Fibroblast of villous mesenchyme (primary cell): ENCODE results near the gene ARMC6. TPM values are rescaled to one million over a fixed set of nuclear protein-coding genes. Genes with fewer than 3 reads are reported as not detected.

Source experiments
- DNase-seq: peaks from one replicate; pipeline ENCODE4 v3.0.0-alpha.2; 2010; ENCODE audit warnings: low read depth
- H3K4me3 ChIP-seq: 2 replicates; pipeline ENCODE4 v1.5.1; 2011; ENCODE audit warnings: low read depth, mild to moderate bottlenecking, low read length
- CTCF ChIP-seq: IDR thresholded peaks from 2 replicates; pipeline ENCODE4 v1.5.1; 2012; ENCODE audit warnings: low read depth, mild to moderate bottlenecking, low read length; ENCODE audit not compliant: insufficient read depth
- total RNA-seq: library from RNA; depleted of rRNA; stranded (reverse); fragments of >200 nt; gene quantifications from 2 replicates; pipeline ENCODE4 v1.2.3, GENCODE V29; 2012

ARMC6 gene
- total RNA-seq, 1 donor = 37.1 TPM

GRCh38 chr19:19043481-19043880 is 10.1 kb downstream of the ARMC6 start:
- TF ChIP-seq CTCF = no peak
- no peak for DNase-seq
- H3K4me3 ChIP-seq = no peak overlapping the region

GRCh38 chr19:19043881-19044280 is 10.5 kb downstream of the ARMC6 start:
- H3K4me3 ChIP-seq = no peak overlapping the region
- DNase-seq = no peak
- no peak for TF ChIP-seq CTCF

GRCh38 chr19:19049406-19049805 is 16.0 kb downstream of the ARMC6 start:
- no peak overlapping the region for H3K4me3 ChIP-seq
- no peak for DNase-seq
- no peak for TF ChIP-seq CTCF

GRCh38 chr19:19050104-19050503 is 16.7 kb downstream of the ARMC6 start:
- H3K4me3 ChIP-seq = no peak overlapping the region
- no peak for TF ChIP-seq CTCF

GRCh38 chr19:19050731-19051130 is 17.3 kb downstream of the ARMC6 start:
- H3K4me3 ChIP-seq = no peak overlapping the region
- TF ChIP-seq CTCF = no peak
- DNase-seq = no peak

More at GRCh38 chr19:19050104-19050503, 16.7 kb downstream of the ARMC6 start:
- no peak for DNase-seq

- no peak for TF ChIP-seq CTCF
- no peak for DNase-seq
Observed at GRCh38 chr19:19051478-19052213, 18.2 kb downstream of the ARMC6 start.

GRCh38 chr19:19052921-19053320 is 19.5 kb downstream of the ARMC6 start:
- no peak overlapping the region for H3K4me3 ChIP-seq
- TF ChIP-seq CTCF = no peak
- no peak for DNase-seq

More at GRCh38 chr19:19051478-19052213, 18.2 kb downstream of the ARMC6 start:
- H3K4me3 ChIP-seq = no peak overlapping the region
